ENCODE data around the gene KCNJ13. TPM values are rescaled to one million over a fixed set of nuclear protein-coding genes. Genes with fewer than 3 reads are reported as not detected.
A peak's percentile ranks its signal among the peaks of the same experiment; 100 is the strongest.

Gene KCNJ13
- not detected for total RNA-seq
- long read RNA-seq = 0 reads

GRCh38 chr2:232776435-232776834 lies at the start of gene KCNJ13:
KCNJ13 (minus strand) TSS chr2:232776565; CDS start chr2:232771362, 5,203 bp downstream.
- no peak for ATAC-seq
- no peaks in the 10 kb centered on the region for H3K9me3 ChIP-seq
- intact Hi-C loops (cut with DNase I) = no loop called here
- H3K36me3 ChIP-seq = peaks cover 0 to 5% (median 0%) of the 10 kb centered on the region in 4 donors
- H3K4me1 ChIP-seq = no peaks in the 10 kb centered on the region
- 94% methylated on average over 1 of the region's 1 CpG for WGBS (ENCODE audit: insufficient coverage, low coverage, low lambda C conversion rate, missing lambda C conversion rate)
- TF ChIP-seq CTCF (IDR thresholded peaks at IDR 0.05) = no peak
- no peak for TF ChIP-seq POLR2A (IDR thresholded peaks at IDR 0.05)
- no peak within 1 kb of the TSS for H3K27ac ChIP-seq
- no peak within 1 kb of the TSS for H3K4me3 ChIP-seq
- no peak for DNase-seq
- H3K27me3 ChIP-seq = no peaks in the 10 kb centered on the region

GRCh38 chr2:232817756-232818155 lies 41.4 kb upstream of the KCNJ13 start:
- intact Hi-C loops (cut with DNase I) = no loop called here
- WGBS (ENCODE audit: insufficient coverage, low coverage, low lambda C conversion rate, missing lambda C conversion rate) = 84% methylated on average over 3 of the region's 3 CpGs
- Histone ChIP-seq H3K4me3 (no peak overlapping the region), H3K4me1 (no peaks in the 10 kb centered on the region), H3K36me3 (peaks cover 0 to 74% (median 23%) of the 10 kb centered on the region in 4 donors), H3K27me3 (no peaks in the 10 kb centered on the region), H3K9me3 (no peaks in the 10 kb centered on the region), H3K27ac (no peak overlapping the region)
- TF ChIP-seq CTCF (IDR thresholded peaks at IDR 0.05) = no peak
- TF ChIP-seq POLR2A (IDR thresholded peaks at IDR 0.05) = no peak
- no peak for DNase-seq
- no peak for ATAC-seq

GRCh38 chr2:232816657-232817056 lies 40.3 kb upstream of the KCNJ13 start:
- peaks cover 4 to 84% (median 27%) of the 10 kb centered on the region in 4 donors for H3K36me3 ChIP-seq
- 36% methylated on average over 10 of the region's 10 CpGs for WGBS (ENCODE audit: insufficient coverage, low coverage, low lambda C conversion rate, missing lambda C conversion rate)
- DNase-seq = no peak
- intact Hi-C loops (cut with DNase I) = no loop called here
- no peak overlapping the region for H3K4me3 ChIP-seq
- ATAC-seq = peak in 3 of 4 donors; percentile 22 to 51 (median 24)
- no peaks in the 10 kb centered on the region for H3K27me3 ChIP-seq
- H3K4me1 ChIP-seq = no peaks in the 10 kb centered on the region
- H3K27ac ChIP-seq = no peak overlapping the region
- no peaks in the 10 kb centered on the region for H3K9me3 ChIP-seq
- TF ChIP-seq POLR2A (IDR thresholded peaks at IDR 0.05) (no peak), CTCF (IDR thresholded peaks at IDR 0.05) (no peak)

GRCh38 chr2:232815569-232815968 lies 39.2 kb upstream of the KCNJ13 start:
- 91% methylated on average over 3 of the region's 3 CpGs for WGBS (ENCODE audit: insufficient coverage, low coverage, low lambda C conversion rate, missing lambda C conversion rate)
- intact Hi-C loops (cut with DNase I) = no loop called here
- Histone ChIP-seq H3K27me3 (no peaks in the 10 kb centered on the region), H3K27ac (no peak overlapping the region), H3K36me3 (peaks cover 4 to 84% (median 26%) of the 10 kb centered on the region in 4 donors), H3K4me1 (no peaks in the 10 kb centered on the region), H3K4me3 (no peak overlapping the region), H3K9me3 (no peaks in the 10 kb centered on the region)
- ATAC-seq (no peak), DNase-seq (no peak)
- TF ChIP-seq POLR2A (IDR thresholded peaks at IDR 0.05) (no peak), CTCF (IDR thresholded peaks at IDR 0.05) (no peak)

GRCh38 chr2:232810444-232810843 lies 34.1 kb upstream of the KCNJ13 start:
- H3K27me3 ChIP-seq = no peaks in the 10 kb centered on the region
- 86% methylated on average over 1 of the region's 1 CpG for WGBS (ENCODE audit: insufficient coverage, low coverage, low lambda C conversion rate, missing lambda C conversion rate)
- H3K36me3 ChIP-seq = peaks cover 4 to 85% (median 32%) of the 10 kb centered on the region in 4 donors
- intact Hi-C loops (cut with DNase I) = no loop called here
- H3K9me3 ChIP-seq = no peaks in the 10 kb centered on the region
- H3K27ac ChIP-seq = no peak overlapping the region
- TF ChIP-seq CTCF (IDR thresholded peaks at IDR 0.05) (no peak), POLR2A (IDR thresholded peaks at IDR 0.05) (no peak)
- H3K4me1 ChIP-seq = no peaks in the 10 kb centered on the region
- ATAC-seq (no peak), DNase-seq (no peak)
- no peak overlapping the region for H3K4me3 ChIP-seq
